ENCODE measurements around the gene IL11RA. TPM values are rescaled to one million over a fixed set of nuclear protein-coding genes. Genes with fewer than 3 reads are reported as not detected.

IL11RA gene
- total and polyA plus RNA-seq, 4 experiments from 2014 or later, result 13.6 to 209 (median 111) TPM

DNA sequence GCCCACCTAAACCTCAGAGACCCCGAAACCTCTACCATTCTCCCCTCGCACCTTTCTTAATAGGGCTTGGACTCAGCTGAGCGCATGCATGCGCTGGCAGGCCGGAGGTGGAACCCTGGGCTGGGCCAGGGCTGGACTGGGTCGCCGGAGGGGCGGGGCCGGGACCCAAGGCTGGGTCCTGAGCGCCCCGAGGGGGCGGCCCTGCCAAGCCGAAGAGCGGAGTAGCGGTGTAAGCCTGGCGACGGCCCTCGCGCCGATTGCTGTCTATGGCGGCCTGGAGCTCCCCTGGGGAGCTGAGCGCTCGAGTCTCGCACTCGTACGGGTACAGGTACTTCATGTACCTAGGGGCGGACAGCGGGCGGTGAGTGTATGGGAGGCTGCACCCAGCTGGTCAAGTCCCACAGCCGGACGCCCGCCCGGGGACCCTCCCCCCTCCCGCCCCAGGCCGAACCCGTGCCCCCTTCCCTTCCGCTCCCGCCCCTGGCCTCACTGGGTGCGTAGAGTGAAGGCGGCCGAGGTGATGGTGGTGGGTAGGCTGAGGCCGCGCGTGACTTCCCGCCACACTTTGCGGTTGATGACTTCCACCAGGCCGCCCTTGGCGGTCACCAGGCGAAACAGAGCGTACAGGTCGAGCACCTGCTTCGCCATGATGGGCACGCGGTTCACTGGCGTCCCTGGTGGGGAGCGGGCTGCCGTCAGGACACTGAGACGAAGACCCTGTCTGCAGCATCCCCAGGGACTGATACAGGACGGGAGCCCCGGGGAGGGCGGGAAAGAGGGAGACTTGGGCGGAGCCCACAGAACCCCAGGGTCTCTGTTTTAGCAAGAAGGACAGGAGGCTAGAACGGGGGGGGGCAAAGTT is 28.4 kb upstream of the IL11RA start:
- Mint-ChIP-seq H3K27ac (peak overlapping the region in 3 of 7 donors; percentile 6 to 66 (median 38)), H3K9me3 (peaks cover 0 to 3% (median 0%) of the 10 kb centered on the region in 8 donors), H3K27me3 (peaks cover 41 to 50% of the 10 kb centered on the region in 2 donors), H3K4me3 (peak overlapping the region in 4 of 8 donors; percentile 31 to 65 (median 48)), H3K4me1 (peaks cover 24 to 48% (median 34%) of the 10 kb centered on the region in 4 donors), H3K36me3 (peaks cover 0 to 10% of the 10 kb centered on the region in 2 donors)
- intact Hi-C loops (cut with micrococcal nuclease), result no loop called here
- Histone ChIP-seq H3K36me3 (ENCODE audit: insufficient read depth, low read length) (no peaks in the 10 kb centered on the region), H3K4me3 (ENCODE audit: low read length in 2 of 2) (no peak overlapping the region), H3K27me3 (ENCODE audit: insufficient read depth, low read length) (peaks cover 59% of the 10 kb centered on the region), H3K27ac (ENCODE audit: low read depth, low read length) (no peak overlapping the region), H3K9me3 (ENCODE audit: control insufficient read depth in 1 of 2, low read length in 2 of 2) (no peaks in the 10 kb centered on the region), H3K4me1 (ENCODE audit: insufficient read depth, low read length) (peaks cover 36% of the 10 kb centered on the region)
- CTCF ChIA-PET (ENCODE audit: partially characterized antibody), result interaction anchor here (2.3 kb wide), 1 partner anchor 11 kb away, joined by 20 read pairs; no protein-coding TSS in a partner anchor
- POLR2A ChIA-PET (ENCODE audit: partially characterized antibody), result interaction anchor here (0.8 to 1.5 kb wide), 3 partner anchors 10 to 42 kb away, joined by 3 to 10 read pairs (median 4); partner anchors contain the start of gene SIGMAR1
- no peak for DNase-seq

DNA sequence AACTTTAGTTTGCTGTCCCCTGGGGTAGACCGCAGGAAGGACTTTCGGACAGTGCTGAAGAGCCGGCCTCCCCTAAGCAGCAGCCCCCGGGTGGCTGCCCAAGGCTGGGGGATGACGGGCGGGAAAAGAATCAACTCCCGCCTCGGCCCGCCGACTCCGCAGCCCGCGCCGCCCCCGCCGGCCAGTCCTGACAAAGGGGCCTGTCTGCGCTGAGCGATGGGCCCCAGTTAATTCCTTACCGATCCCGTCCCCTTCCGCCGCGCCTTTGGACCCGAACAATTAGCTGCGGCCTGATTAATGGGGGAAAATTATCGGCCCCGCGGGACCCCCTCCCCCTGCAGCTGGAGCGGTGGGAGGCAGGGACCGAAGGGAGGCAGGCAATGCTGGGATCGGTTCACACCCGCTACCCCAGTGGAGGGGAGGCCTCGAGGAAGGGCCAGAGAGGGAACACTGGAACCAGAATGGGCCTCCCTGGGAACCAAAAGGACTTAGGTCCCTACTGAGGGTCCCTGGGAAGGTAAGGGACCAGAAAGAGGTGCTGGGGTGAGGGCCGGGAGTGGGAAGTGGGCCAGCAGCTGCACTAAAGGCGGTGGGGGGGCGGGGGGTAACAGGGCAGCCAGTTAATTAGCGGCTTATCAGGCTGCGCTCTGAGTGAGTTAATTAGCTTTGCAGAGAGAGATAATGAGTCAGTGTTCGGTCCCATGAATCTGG is 27.4 kb upstream of the IL11RA start:
- POLR2A ChIA-PET (ENCODE audit: partially characterized antibody), result interaction anchor here (1.9 to 2.3 kb wide), 2 partner anchors 12 to 22 kb away, joined by 6 to 12 read pairs; partner anchors contain the start of genes GALT and SIGMAR1
- Histone ChIP-seq H3K27me3 (ENCODE audit: insufficient read depth, low read length) (peaks cover 66% of the 10 kb centered on the region), H3K27ac (ENCODE audit: low read depth, low read length) (no peak overlapping the region), H3K36me3 (ENCODE audit: insufficient read depth, low read length) (no peaks in the 10 kb centered on the region), H3K9me3 (ENCODE audit: control insufficient read depth in 1 of 2, low read length in 2 of 2) (no peaks in the 10 kb centered on the region), H3K4me3 (ENCODE audit: low read length in 2 of 2) (no peak overlapping the region), H3K4me1 (ENCODE audit: insufficient read depth, low read length) (peaks cover 37% of the 10 kb centered on the region)
- H3K27me3 Mint-ChIP-seq, result peaks cover 45 to 55% of the 10 kb centered on the region in 2 donors
- peaks cover 0 to 8% of the 10 kb centered on the region in 2 donors for H3K36me3 Mint-ChIP-seq
- intact Hi-C loops (cut with micrococcal nuclease), result no loop called here
- no peak for DNase-seq
- peaks cover 19 to 48% (median 29%) of the 10 kb centered on the region in 4 donors for H3K4me1 Mint-ChIP-seq
- H3K27ac Mint-ChIP-seq, result no peak overlapping the region
- CTCF ChIA-PET (ENCODE audit: partially characterized antibody), result interaction anchor here (1.1 to 2.5 kb wide), 4 partner anchors 9 to 21 kb away, joined by 3 to 17 read pairs (median 4); no protein-coding TSS in a partner anchor
- peaks cover 0 to 3% (median 0%) of the 10 kb centered on the region in 8 donors for H3K9me3 Mint-ChIP-seq
- H3K4me3 Mint-ChIP-seq, result peak overlapping the region in 1 of 8 donors; percentile 46

DNA sequence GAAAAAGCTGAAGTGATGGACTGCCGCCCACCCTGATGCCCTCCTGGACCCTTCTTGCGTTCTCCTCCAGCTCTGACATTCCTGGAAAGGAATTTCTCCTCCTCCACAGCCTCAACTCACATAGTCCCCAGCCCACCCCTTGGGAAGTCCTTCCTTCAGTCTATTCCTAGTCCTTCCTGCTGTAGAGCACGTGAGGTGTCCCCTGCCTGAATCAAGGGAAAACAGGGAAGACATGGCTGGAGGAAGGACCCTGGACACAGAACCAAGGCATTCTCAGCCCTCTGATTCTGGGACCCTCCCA is 26.8 kb upstream of the IL11RA start:
- no peak for DNase-seq
- Histone ChIP-seq H3K4me1 (ENCODE audit: insufficient read depth, low read length) (peaks cover 34% of the 10 kb centered on the region), H3K4me3 (ENCODE audit: low read length in 2 of 2) (no peak overlapping the region), H3K27me3 (ENCODE audit: insufficient read depth, low read length) (peaks cover 66% of the 10 kb centered on the region), H3K27ac (ENCODE audit: low read depth, low read length) (no peak overlapping the region), H3K36me3 (ENCODE audit: insufficient read depth, low read length) (no peaks in the 10 kb centered on the region), H3K9me3 (ENCODE audit: control insufficient read depth in 1 of 2, low read length in 2 of 2) (no peaks in the 10 kb centered on the region)
- peaks cover 0 to 3% (median 0%) of the 10 kb centered on the region in 8 donors for H3K9me3 Mint-ChIP-seq
- peaks cover 0 to 4% of the 10 kb centered on the region in 2 donors for H3K36me3 Mint-ChIP-seq
- H3K4me3 Mint-ChIP-seq, result no peak overlapping the region
- H3K4me1 Mint-ChIP-seq, result peaks cover 17 to 48% (median 26%) of the 10 kb centered on the region in 4 donors
- ChIA-PET POLR2A (ENCODE audit: partially characterized antibody) (interaction anchor here (1.9 to 2.3 kb wide), 2 partner anchors 12 to 22 kb away, joined by 6 to 12 read pairs; partner anchors contain the start of genes GALT and SIGMAR1), CTCF (ENCODE audit: partially characterized antibody) (interaction anchor here (1.1 to 2.5 kb wide), 4 partner anchors 9 to 21 kb away, joined by 3 to 17 read pairs (median 4); no protein-coding TSS in a partner anchor)
- intact Hi-C loops (cut with micrococcal nuclease), result no loop called here
- H3K27me3 Mint-ChIP-seq, result peaks cover 45 to 55% of the 10 kb centered on the region in 2 donors
- H3K27ac Mint-ChIP-seq, result peak overlapping the region in 1 of 7 donors; percentile 33

DNA sequence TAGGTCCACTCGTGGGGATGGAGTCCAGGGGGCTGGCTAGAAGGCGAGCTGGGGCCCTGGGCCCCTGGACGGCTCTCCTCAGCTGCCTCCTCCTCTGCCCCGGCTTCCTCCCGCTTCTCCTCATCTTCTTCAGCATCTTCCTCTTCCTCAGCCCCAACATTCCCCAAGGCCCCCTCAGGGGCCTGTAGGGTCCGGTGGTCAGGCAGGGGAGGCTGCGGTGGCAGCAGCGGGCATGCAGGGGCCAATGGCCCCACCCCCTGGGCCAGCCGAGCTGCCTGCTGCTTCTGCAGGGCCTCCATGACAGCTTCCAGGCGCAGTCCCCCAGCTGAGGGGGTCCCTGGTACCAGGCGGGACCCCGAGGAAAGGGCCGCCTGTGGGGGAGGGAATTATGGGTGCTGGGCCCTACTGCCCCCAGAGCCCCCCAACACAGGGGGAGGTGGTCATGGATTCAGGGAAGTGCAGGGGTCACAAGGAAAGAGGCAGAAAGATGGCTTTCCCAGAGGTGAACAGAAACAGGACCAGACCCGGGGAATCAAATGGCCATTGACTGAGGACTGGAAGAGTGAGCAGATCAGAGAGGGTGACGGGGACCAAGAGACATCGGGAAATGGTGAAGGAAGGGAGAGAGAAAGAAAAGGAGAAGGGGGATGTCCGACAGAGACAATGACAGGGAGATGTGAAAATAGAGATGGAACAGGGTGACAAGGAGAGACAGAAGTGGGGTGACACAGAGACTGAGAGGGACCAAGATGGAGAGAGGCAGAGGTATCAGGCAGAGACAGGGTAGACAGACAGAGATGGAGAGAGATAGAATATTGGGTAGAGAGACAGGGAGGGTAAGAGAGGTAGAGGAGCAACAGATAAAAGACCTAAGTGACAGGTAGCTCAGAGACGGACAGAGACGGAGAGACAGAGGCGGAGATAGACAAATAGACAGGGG is 24.0 kb upstream of the IL11RA start:
- Histone ChIP-seq H3K4me3 (ENCODE audit: low read length in 2 of 2) (peak overlapping the region in 1 of 2 donors; percentile 15), H3K27me3 (ENCODE audit: insufficient read depth, low read length) (peaks cover 56% of the 10 kb centered on the region), H3K9me3 (ENCODE audit: control insufficient read depth in 1 of 2, low read length in 2 of 2) (no peaks in the 10 kb centered on the region), H3K36me3 (ENCODE audit: insufficient read depth, low read length) (no peaks in the 10 kb centered on the region), H3K27ac (ENCODE audit: low read depth, low read length) (no peak overlapping the region), H3K4me1 (ENCODE audit: insufficient read depth, low read length) (peaks cover 27% of the 10 kb centered on the region)
- Mint-ChIP-seq H3K4me3 (peak overlapping the region; percentile 79 to 97 (median 86)), H3K27me3 (peaks cover 35 to 39% of the 10 kb centered on the region in 2 donors), H3K9me3 (peaks cover 0 to 3% (median 0%) of the 10 kb centered on the region in 8 donors), H3K36me3 (no peaks in the 10 kb centered on the region), H3K4me1 (peaks cover 12 to 46% (median 20%) of the 10 kb centered on the region in 4 donors), H3K27ac (peak overlapping the region in 5 of 7 donors; percentile 6 to 90 (median 40))
- intact Hi-C loops (cut with micrococcal nuclease), result loop anchor here (1.0 kb wide), 1 partner anchor 8 kb away; the partner anchor contains the start of gene DCTN3
- ChIA-PET POLR2A (ENCODE audit: partially characterized antibody) (interaction anchor here (1.1 to 1.7 kb wide), 2 partner anchors 8 to 15 kb away, joined by 3 to 15 read pairs; partner anchors contain the start of gene DCTN3), CTCF (ENCODE audit: partially characterized antibody) (interaction anchor here (1.3 to 10.5 kb wide), 4 partner anchors 10 to 24 kb away, joined by 4 to 235 read pairs (median 6); partner anchors contain the start of genes GALT, RPP25L and SIGMAR1)
- no peak for DNase-seq

DNA sequence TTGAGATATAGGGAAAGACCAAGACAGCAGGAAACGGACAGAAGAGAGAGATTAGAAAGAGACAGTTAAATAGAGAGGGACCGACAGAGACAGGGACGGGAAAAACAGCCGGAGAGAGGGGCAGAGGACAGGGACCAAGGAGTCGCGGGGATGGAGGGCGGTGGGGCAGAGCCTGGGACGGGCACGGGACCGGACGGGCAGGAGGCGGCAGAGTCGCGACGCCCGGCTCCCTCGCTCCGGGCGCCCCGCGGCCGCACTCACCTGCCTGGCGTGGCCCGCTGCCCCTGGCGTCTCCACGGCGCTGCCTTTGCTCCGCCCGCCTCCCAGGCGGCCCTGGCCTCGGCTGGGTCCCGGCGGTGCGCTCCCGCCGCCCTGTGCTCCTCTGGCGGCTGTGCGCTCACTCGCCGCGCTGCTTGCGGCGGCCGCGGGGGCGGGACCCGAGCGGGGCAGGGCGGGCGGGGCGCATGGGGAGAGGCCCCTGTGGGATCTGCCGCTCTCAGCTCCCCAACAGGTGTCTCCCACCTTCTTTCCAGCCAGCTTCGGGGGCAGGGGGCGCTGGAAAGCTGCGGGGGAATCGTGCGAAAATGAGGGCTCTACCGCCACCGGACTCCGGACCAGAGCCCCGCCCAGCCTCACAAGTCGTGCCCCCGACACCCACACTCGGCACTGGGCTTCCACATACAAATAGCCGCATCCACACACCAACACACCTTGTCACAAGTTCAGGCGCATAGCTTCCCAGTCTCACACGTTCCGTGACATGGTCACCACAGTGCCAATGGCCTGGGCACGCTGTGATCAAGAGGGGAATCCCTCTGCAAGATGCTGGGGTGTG is 23.1 kb upstream of the IL11RA start, which contains the start of gene ARID3C:
Gene ARID3C (minus strand): TSS at position 411 of the 835 bp plus-strand sequence. CDS start 1,052 bp downstream, outside the sequence.
- peaks cover 0 to under 1% of the 10 kb centered on the region in 2 donors for H3K36me3 Mint-ChIP-seq
- peaks cover 50% of the 10 kb centered on the region for H3K27me3 ChIP-seq (ENCODE audit: insufficient read depth, low read length)
- no peaks in the 10 kb centered on the region for H3K9me3 ChIP-seq (ENCODE audit: control insufficient read depth in 1 of 2, low read length in 2 of 2)
- H3K36me3 ChIP-seq (ENCODE audit: insufficient read depth, low read length), result no peaks in the 10 kb centered on the region
- H3K4me3 Mint-ChIP-seq, result peak within 1 kb of the TSS; percentile 84 to 97 (median 87)
- intact Hi-C loops (cut with micrococcal nuclease), result loop anchor here (1.0 kb wide), 1 partner anchor 9 kb away; the partner anchor contains the start of gene DCTN3
- CTCF ChIA-PET (ENCODE audit: partially characterized antibody), result interaction anchor here (0.9 to 10.5 kb wide), 6 partner anchors 8 to 72 kb away, joined by 3 to 235 read pairs (median 4); partner anchors contain the start of genes DCTN3, GALT, RPP25L and SIGMAR1
- H3K4me1 ChIP-seq (ENCODE audit: insufficient read depth, low read length), result peaks cover 22% of the 10 kb centered on the region
- POLR2A ChIA-PET (ENCODE audit: partially characterized antibody), result interaction anchor here (1.1 to 1.7 kb wide), 5 partner anchors 8 to 34 kb away, joined by 3 to 15 read pairs (median 8); partner anchors contain the start of genes DCTN3, RPP25L and SIGMAR1
- peak; percentile 24 to 51 (median 40) for DNase-seq
- H3K4me3 ChIP-seq (ENCODE audit: low read length in 2 of 2), result peak within 1 kb of the TSS in 1 of 2 donors; percentile 37
- H3K27ac ChIP-seq (ENCODE audit: low read depth, low read length), result no peak within 1 kb of the TSS
- H3K4me1 Mint-ChIP-seq, result peaks cover 12 to 47% (median 17%) of the 10 kb centered on the region in 4 donors
- H3K9me3 Mint-ChIP-seq, result peaks cover 0 to 3% (median 0%) of the 10 kb centered on the region in 8 donors
- peaks cover 31 to 34% of the 10 kb centered on the region in 2 donors for H3K27me3 Mint-ChIP-seq
- H3K27ac Mint-ChIP-seq, result peak within 1 kb of the TSS in 6 of 7 donors; percentile 6 to 90 (median 41)

Data from CD4-positive, alpha-beta memory T cell (primary cell).